ENCODE data around the gene MAK.
"Not testable (repeated sequence)": the region's sequence is repeated elsewhere in the genome, so short reads cannot be mapped to it uniquely, and the experiment has no call there.

DNA sequence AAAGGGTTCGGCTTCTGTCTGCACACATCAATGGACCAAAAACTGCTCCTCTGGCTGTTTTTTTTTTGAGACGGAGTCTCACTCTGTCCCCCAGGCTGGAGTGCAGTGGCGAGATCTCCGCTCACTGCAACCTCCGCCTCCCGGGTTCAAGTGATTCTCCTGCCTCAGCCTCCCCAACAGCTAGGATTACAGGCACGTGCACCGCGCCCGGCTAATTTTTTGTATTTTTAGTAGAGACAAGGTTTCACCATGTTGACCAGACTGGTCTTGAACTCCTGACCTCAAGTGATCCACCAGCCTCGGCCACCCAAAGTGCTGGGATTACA is 48.0 kb upstream of the MAK start:
- not testable (repeated sequence) for TF ChIP-seq POLR2A (IDR thresholded peaks at IDR 0.05; ENCODE audit: borderline replicate concordance, extremely low read depth, insufficient read depth, insufficient read length); EZH2 (IDR thresholded peaks at IDR 0.05); SP1 (IDR thresholded peaks at IDR 0.05; ENCODE audit: low read depth); EZH2phosphoT487 (IDR thresholded peaks at IDR 0.05; ENCODE audit: borderline replicate concordance); ZFX (IDR thresholded peaks at IDR 0.05); SIN3A (IDR thresholded peaks at IDR 0.05; ENCODE audit: low read depth); YY1 (IDR thresholded peaks at IDR 0.05; ENCODE audit: extremely low read depth, insufficient replicate concordance, low read depth, low read length); REST (IDR thresholded peaks at IDR 0.05; ENCODE audit: low read depth); EGR1 (IDR thresholded peaks at IDR 0.05; ENCODE audit: low read depth); MAX (IDR thresholded peaks at IDR 0.05); POLR2AphosphoS5 (IDR thresholded peaks at IDR 0.05; ENCODE audit: low read depth, low read length); JUND (IDR thresholded peaks at IDR 0.05)
- TF ChIP-seq, protein P1, sequence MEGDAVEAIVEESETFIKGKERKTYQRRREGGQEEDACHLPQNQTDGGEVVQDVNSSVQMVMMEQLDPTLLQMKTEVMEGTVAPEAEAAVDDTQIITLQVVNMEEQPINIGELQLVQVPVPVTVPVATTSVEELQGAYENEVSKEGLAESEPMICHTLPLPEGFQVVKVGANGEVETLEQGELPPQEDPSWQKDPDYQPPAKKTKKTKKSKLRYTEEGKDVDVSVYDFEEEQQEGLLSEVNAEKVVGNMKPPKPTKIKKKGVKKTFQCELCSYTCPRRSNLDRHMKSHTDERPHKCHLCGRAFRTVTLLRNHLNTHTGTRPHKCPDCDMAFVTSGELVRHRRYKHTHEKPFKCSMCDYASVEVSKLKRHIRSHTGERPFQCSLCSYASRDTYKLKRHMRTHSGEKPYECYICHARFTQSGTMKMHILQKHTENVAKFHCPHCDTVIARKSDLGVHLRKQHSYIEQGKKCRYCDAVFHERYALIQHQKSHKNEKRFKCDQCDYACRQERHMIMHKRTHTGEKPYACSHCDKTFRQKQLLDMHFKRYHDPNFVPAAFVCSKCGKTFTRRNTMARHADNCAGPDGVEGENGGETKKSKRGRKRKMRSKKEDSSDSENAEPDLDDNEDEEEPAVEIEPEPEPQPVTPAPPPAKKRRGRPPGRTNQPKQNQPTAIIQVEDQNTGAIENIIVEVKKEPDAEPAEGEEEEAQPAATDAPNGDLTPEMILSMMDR (IDR thresholded peaks at IDR 0.05 in 2 of 3, conservative IDR thresholded peaks at IDR 0.05 in 1 of 3; ENCODE audit: borderline replicate concordance in 1 of 3, insufficient read depth in 1 of 3, low read depth in 2 of 3, low read length in 2 of 3), result not testable (repeated sequence)
